HEK293T (cell line): Measurements from ENCODE around the gene RPS21.

Experiments
- CTCF ChIA-PET: fragments of 350-600 bp; formaldehyde crosslinking; extraction: SDS; loops from one replicate; lab custom pipeline; 2021; ENCODE audit warnings: antibody characterized with exemption, inconsistent platforms; lab: Yijun Ruan, JAX
- POLR2A ChIA-PET: fragments of 350-600 bp; formaldehyde crosslinking; extraction: SDS; loops from one replicate; lab custom pipeline; 2020; ENCODE audit warnings: antibody characterized with exemption, inconsistent platforms; lab: Yijun Ruan, JAX
- DNase-seq: peaks from one replicate; pipeline ENCODE4 v3.0.0; 2012; ENCODE audit warnings: mixed read lengths; ENCODE audit errors: extremely low spot score
- ARNT ChIP-seq: fragments of 450-650 bp; IDR thresholded peaks from 2 replicates; pipeline ENCODE4 v1.6.1; 2017; ENCODE audit warnings: mild to moderate bottlenecking
- BHLHE40 ChIP-seq: fragments of 450-650 bp; IDR thresholded peaks from 2 replicates; pipeline ENCODE4 v1.6.1; 2016; ENCODE audit warnings: mild to moderate bottlenecking, moderate library complexity, borderline replicate concordance
- CTBP1 ChIP-seq: fragments of 450-650 bp; IDR thresholded peaks from 2 replicates; pipeline ENCODE4 v1.6.1; 2016; ENCODE audit warnings: borderline replicate concordance
- ELF4 ChIP-seq: fragments of 450-650 bp; IDR thresholded peaks from 2 replicates; pipeline ENCODE4 v1.6.1; 2017; ENCODE audit warnings: antibody characterized with exemption
- FOXA1 ChIP-seq: fragments of 450-650 bp; IDR thresholded peaks from 2 replicates; pipeline ENCODE4 v1.6.1; 2016; ENCODE audit warnings: mild to moderate bottlenecking
- FOXK2 ChIP-seq: fragments of 450-650 bp; IDR thresholded peaks from 2 replicates; pipeline ENCODE4 v1.6.1; 2016; ENCODE audit warnings: mild to moderate bottlenecking
- FOXM1 ChIP-seq: fragments of 450-650 bp; IDR thresholded peaks from 2 replicates; pipeline ENCODE4 v1.6.1; 2017; ENCODE audit warnings: mild to moderate bottlenecking, borderline replicate concordance
- HDGF ChIP-seq: fragments of 450-650 bp; IDR thresholded peaks from 2 replicates; pipeline ENCODE4 v1.6.1; 2017; ENCODE audit warnings: antibody characterized with exemption, borderline replicate concordance
- L3MBTL2 ChIP-seq: fragments of 450-650 bp; conservative IDR thresholded peaks from 2 replicates; pipeline ENCODE4 v1.6.1; 2016; ENCODE audit warnings: mild to moderate bottlenecking
- LEF1 ChIP-seq: fragments of 450-650 bp; IDR thresholded peaks from 2 replicates; pipeline ENCODE4 v1.6.1; 2017; ENCODE audit warnings: mild to moderate bottlenecking, borderline replicate concordance
- NFRKB ChIP-seq: fragments of 450-650 bp; IDR thresholded peaks from 2 replicates; pipeline ENCODE4 v1.6.1; 2016; ENCODE audit warnings: mild to moderate bottlenecking, moderate library complexity
- SP1 ChIP-seq: fragments of 450-650 bp; IDR thresholded peaks from 2 replicates; pipeline ENCODE4 v1.6.1; 2017
- SUZ12 ChIP-seq: fragments of 450-650 bp; IDR thresholded peaks from 2 replicates; pipeline ENCODE4 v1.6.1; 2016; ENCODE audit warnings: mild to moderate bottlenecking
- TARDBP ChIP-seq: fragments of 450-650 bp; IDR thresholded peaks from 2 replicates; pipeline ENCODE4 v1.6.1; 2016
- ZNF384 ChIP-seq: fragments of 450-650 bp; IDR thresholded peaks from 2 replicates; pipeline ENCODE4 v1.6.1; 2016
- TF ChIP-seq, protein P1 (sequence below): fragments of 450-650 bp; IDR thresholded peaks from 2 replicates; pipeline ENCODE4 v1.6.1; 2016

RPS21 gene

GRCh38 chr20:62400541-62400940 is 13.6 kb downstream of the RPS21 start:
- no peak for DNase-seq
- CTCF ChIA-PET: no interaction called here
- POLR2A ChIA-PET: interaction anchor here (1.0 to 1.6 kb wide), 3 partner anchors 14 to 15 kb away, joined by 4 to 7 read pairs (median 6); partner anchors contain the start of gene RPS21
- TF ChIP-seq ARNT: no peak
- TF ChIP-seq TARDBP: no peak
- TF ChIP-seq, protein P1, sequence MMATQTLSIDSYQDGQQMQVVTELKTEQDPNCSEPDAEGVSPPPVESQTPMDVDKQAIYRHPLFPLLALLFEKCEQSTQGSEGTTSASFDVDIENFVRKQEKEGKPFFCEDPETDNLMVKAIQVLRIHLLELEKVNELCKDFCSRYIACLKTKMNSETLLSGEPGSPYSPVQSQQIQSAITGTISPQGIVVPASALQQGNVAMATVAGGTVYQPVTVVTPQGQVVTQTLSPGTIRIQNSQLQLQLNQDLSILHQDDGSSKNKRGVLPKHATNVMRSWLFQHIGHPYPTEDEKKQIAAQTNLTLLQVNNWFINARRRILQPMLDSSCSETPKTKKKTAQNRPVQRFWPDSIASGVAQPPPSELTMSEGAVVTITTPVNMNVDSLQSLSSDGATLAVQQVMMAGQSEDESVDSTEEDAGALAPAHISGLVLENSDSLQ: no peak
- TF ChIP-seq BHLHE40: no peak

DNA sequence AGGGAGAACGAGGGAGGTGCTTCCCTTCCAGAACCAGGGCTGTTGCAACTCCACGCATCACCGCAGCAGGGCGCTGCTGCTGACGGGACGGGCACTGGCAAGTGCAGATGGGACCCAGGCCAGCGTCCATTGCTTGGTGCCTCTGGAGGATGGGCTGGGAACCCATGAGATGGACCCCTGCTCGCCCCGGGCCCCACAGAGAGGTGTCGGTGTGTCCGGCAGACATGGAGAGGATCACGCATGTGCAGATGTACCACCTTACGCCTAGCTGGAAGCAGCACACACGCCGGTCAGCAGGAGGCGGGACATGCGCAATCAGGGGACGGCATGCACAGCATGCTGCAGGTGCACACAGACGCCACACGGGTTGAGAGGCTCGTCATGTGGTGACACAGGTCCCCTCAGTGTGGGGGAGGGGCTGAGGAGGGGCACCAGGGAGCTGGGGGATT is 14.5 kb downstream of the RPS21 start:
- no peak for TF ChIP-seq SP1
- TF ChIP-seq ARNT: no peak
- TF ChIP-seq, protein P1: no peak
- TF ChIP-seq NFRKB: no peak
- no peak for TF ChIP-seq TARDBP
- TF ChIP-seq CTBP1: no peak
- no peak for TF ChIP-seq ZNF384
- POLR2A ChIA-PET: interaction anchor here (1.6 kb wide), 1 partner anchor 14 kb away, joined by 7 read pairs; the partner anchor contains the start of gene RPS21
- DNase-seq: no peak
- CTCF ChIA-PET: no interaction called here

- no peak for DNase-seq
- no peak for TF ChIP-seq TARDBP
- no peak for TF ChIP-seq BHLHE40
- TF ChIP-seq LEF1: no peak
- no peak for TF ChIP-seq HDGF
- no peak for TF ChIP-seq ZNF384
- no peak for TF ChIP-seq CTBP1
- TF ChIP-seq ARNT: no peak
- TF ChIP-seq ELF4: no peak
- no peak for TF ChIP-seq L3MBTL2
- no peak for TF ChIP-seq FOXA1
- TF ChIP-seq FOXM1: no peak
- TF ChIP-seq NFRKB: no peak
- TF ChIP-seq, protein P1: no peak
- CTCF ChIA-PET: no interaction called here
- POLR2A ChIA-PET: no interaction called here
These were observed 15.7 kb downstream of the RPS21 start for GRCh38 chr20:62402456-62403150.

- ChIA-PET POLR2A (no interaction called here), CTCF (no interaction called here)
- TF ChIP-seq ZNF384: no peak
- TF ChIP-seq, protein P1: no peak
- TF ChIP-seq ARNT: no peak
- TF ChIP-seq LEF1: no peak
- no peak for TF ChIP-seq SUZ12
- no peak for TF ChIP-seq HDGF
- TF ChIP-seq ELF4: no peak
- no peak for TF ChIP-seq FOXM1
- no peak for TF ChIP-seq BHLHE40
- TF ChIP-seq NFRKB: no peak
- TF ChIP-seq FOXK2: no peak
- DNase-seq: no peak
These were observed 16.4 kb downstream of the RPS21 start for GRCh38 chr20:62403331-62403730.

DNA sequence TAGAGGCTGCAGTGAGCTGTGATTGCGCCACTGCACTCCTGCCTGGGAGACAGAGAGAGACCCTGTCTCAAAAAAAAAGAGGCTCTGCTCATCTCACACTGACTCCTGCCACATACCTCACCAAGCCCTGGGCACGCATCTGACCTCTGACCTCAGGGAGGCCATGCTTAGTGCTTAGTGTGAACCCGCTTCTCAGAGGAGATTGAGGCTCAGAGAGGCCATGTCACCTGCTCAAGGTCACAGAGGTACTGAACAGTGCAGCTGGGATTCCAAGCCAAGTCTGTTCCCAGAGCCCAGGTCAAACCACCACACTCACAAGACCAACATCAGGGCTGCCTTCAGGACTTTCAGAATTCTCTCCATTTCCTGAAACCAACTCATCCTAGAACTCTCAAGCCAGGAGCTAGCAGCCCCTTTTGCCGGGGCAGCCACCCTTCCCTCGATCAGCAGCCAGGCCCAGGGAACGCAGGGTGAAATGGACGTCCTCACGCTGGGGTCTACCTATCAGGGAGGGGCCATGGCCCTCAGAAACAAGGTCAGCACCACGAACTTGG is 17.3 kb downstream of the RPS21 start:
- CTCF ChIA-PET: no interaction called here
- TF ChIP-seq CTBP1 (no peak), BHLHE40 (no peak), HDGF (no peak), NFRKB (no peak), ZNF384 (no peak), FOXM1 (no peak), FOXA1 (no peak), SUZ12 (no peak), TARDBP (no peak), L3MBTL2 (no peak), LEF1 (no peak)
- DNase-seq: no peak
- POLR2A ChIA-PET: interaction anchor here (2.0 kb wide), 1 partner anchor 14 kb away, joined by 7 read pairs; no protein-coding TSS in a partner anchor

- ChIA-PET POLR2A (interaction anchor here (2.0 kb wide), 1 partner anchor 14 kb away, joined by 7 read pairs; no protein-coding TSS in a partner anchor), CTCF (interaction anchor here (0.6 kb wide), 1 partner anchor 112 kb away, joined by 3 read pairs; no protein-coding TSS in a partner anchor)
- DNase-seq: no peak
- no peak for TF ChIP-seq BHLHE40
- no peak for TF ChIP-seq LEF1
These were observed 17.8 kb downstream of the RPS21 start for GRCh38 chr20:62404761-62405107.
